Measurements from ENCODE around the gene RNU1-1.
"Not testable (repeated sequence)": the region's sequence is repeated elsewhere in the genome, so short reads cannot be mapped to it uniquely, and the experiment has no call there.

DNA sequence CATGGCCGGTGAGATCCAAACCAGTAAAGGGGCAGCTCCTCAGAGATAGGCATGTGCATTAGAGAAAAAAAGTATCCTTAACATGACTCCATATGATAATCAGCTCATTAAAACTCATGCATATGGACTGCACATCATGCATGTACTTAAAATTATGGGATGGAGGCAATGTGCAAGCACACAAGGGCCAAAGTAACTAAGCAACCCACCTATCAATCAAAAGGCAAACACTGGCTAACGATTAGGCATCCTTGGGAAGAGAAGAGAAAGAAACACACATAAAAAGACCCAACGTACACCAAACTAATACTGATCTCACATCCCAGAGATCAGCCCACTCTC is 4.8 kb upstream of the RNU1-1 start:
- TF ChIP-seq XRCC3 (IDR thresholded peaks at IDR 0.05); ARHGAP35 (IDR thresholded peaks at IDR 0.05; ENCODE audit: partially characterized antibody); ZNF184 (CRISPR knock-in tag; IDR thresholded peaks at IDR 0.05); HSF4 (CRISPR knock-in tag; IDR thresholded peaks at IDR 0.05; ENCODE audit: borderline replicate concordance); POLR2A (conservative IDR thresholded peaks at IDR 0.05): not testable (repeated sequence)
